Gastrocnemius medialis (tissue), 4 donors: ENCODE measurements around the gene PKIB.

Experiments
- CTCF ChIP-seq, 5 experiments: fragments of 450-650 bp in 3 of 5; fragments of 200-600 bp in 2 of 5; sonication (generic) in 2 of 5; IDR thresholded peaks in 4 of 5; conservative IDR thresholded peaks in 1 of 5; 1 replicate in 4 of 5; 2 replicates in 1 of 5; pipeline ENCODE4 v1.5.1; 2016 to 2019; ENCODE audit warnings: antibody characterized with exemption in 5 of 5, mild to moderate bottlenecking in 3 of 5, moderate library complexity in 3 of 5
- POLR2A ChIP-seq, 2 donors: fragments of 450-650 bp; IDR thresholded peaks; one replicate each; pipeline ENCODE4 v1.6.1; 2017; ENCODE audit warnings: antibody characterized with exemption in 2 of 2, mild to moderate bottlenecking in 2 of 2, moderate library complexity in 2 of 2

- TF ChIP-seq CTCF (IDR thresholded peaks at IDR 0.05 in 4 of 5, conservative IDR thresholded peaks at IDR 0.05 in 1 of 5) = no peak
- TF ChIP-seq POLR2A (IDR thresholded peaks at IDR 0.05) = no peak
These were observed 37.6 kb downstream of the PKIB start for GRCh38 chr6:122647765-122648164.
